Lung (tissue), 16 donors: ENCODE results near the gene MAGEE2. TPM values are rescaled to one million over a fixed set of nuclear protein-coding genes. Genes with fewer than 3 reads are reported as not detected.
"Not testable (repeated sequence)": the region's sequence is repeated elsewhere in the genome, so short reads cannot be mapped to it uniquely, and the experiment has no call there.

ENCODE experiments used
- ATAC-seq: fragments of 200-7000 bp; cut with Tn5 transposase; one replicate; pipeline ENCODE4 v1.9.1; 2020; ENCODE audit warnings: moderate number of reproducible peaks; ENCODE audit not compliant: insufficient read depth, low FRiP score
- DNase-seq, 3 donors: peaks; one replicate each; pipeline ENCODE4 v3.0.0-alpha.2; 2013 to 2017
- H3K27ac ChIP-seq, 2 donors: one replicate each; pipeline ENCODE4 v1.5.1; 2013; ENCODE audit warnings: mild to moderate bottlenecking in 2 of 2, moderate library complexity in 2 of 2, control low read depth in 1 of 2, inconsistent platforms in 1 of 2, low read depth in 1 of 2, low read length in 1 of 2
- H3K27me3 ChIP-seq, 3 donors: one replicate each; pipeline ENCODE4 v1.5.1; 2013; ENCODE audit warnings: low read length in 2 of 3; ENCODE audit not compliant: control insufficient read depth in 3 of 3, insufficient read depth in 3 of 3
- H3K36me3 ChIP-seq, 4 donors: one replicate each; pipeline ENCODE4 v1.5.1; 2013; ENCODE audit warnings: low read length in 4 of 4, mild to moderate bottlenecking in 1 of 4, moderate library complexity in 1 of 4; ENCODE audit not compliant: control insufficient read depth in 4 of 4, insufficient read depth in 4 of 4
- H3K4me1 ChIP-seq, 5 donors: one replicate each; pipeline ENCODE4 v1.5.1; 2013; ENCODE audit warnings: low read length in 5 of 5, mild to moderate bottlenecking in 2 of 5, moderate library complexity in 1 of 5; ENCODE audit not compliant: control insufficient read depth in 5 of 5, insufficient read depth in 5 of 5
- H3K4me3 ChIP-seq: one replicate; pipeline ENCODE4 v1.5.1; 2013; ENCODE audit warnings: mild to moderate bottlenecking, control low read depth, moderate library complexity
- H3K9ac ChIP-seq, 2 donors: one replicate each; pipeline ENCODE4 v1.5.1; 2013; ENCODE audit warnings: low read length in 2 of 2, control low read depth in 1 of 2; ENCODE audit not compliant: insufficient read depth in 1 of 2
- H3K9me3 ChIP-seq, 4 donors: one replicate each; pipeline ENCODE4 v1.5.1; 2013; ENCODE audit warnings: low read length in 3 of 4, mild to moderate bottlenecking in 1 of 4, moderate library complexity in 1 of 4; ENCODE audit not compliant: control insufficient read depth in 4 of 4, insufficient read depth in 3 of 4
- whole genome bisulfite sequencing, 2 donors: extraction: QIAGEN DNeasy Blood & Tissue Kit; methylation state at CpG; one replicate each; pipeline ENCODE4 v1.1.7; 2013; 5-methylcytosine and 5-hydroxymethylcytosine counted together
- long read RNA-seq, 5 donors: transcript quantifications; one replicate each; lab custom pipeline, GENCODE V29; 2026
- polyA plus RNA-seq, 2 donors: library from polyadenylated mRNA; stranded (reverse); fragments of 200-250 nt; gene quantifications; one replicate each; pipeline ENCODE4 v1.2.1, GENCODE V29; 2013
- total RNA-seq, 2 donors: library from RNA; depleted of rRNA in 1 of 2; stranded (reverse); fragments of >200 nt in 1 of 2; gene quantifications; one replicate each; pipeline ENCODE4 v1.2.1, GENCODE V29; 2014 to 2021
- TF ChIP-seq, protein P1 (sequence below): IDR thresholded peaks from 2 replicates; pipeline ENCODE4 v1.5.1; 2012; ENCODE audit warnings: mild to moderate bottlenecking; ENCODE audit errors: control extremely low read depth, extremely low read depth
- donor health status: control.
- donor health status: control.
- donor health status: Bipolar disorder and iron deficiency.
- donor health status: healthy.
- donor health status: DM: yes; HTN: yes; CAD: no.

Gene MAGEE2, protein sequence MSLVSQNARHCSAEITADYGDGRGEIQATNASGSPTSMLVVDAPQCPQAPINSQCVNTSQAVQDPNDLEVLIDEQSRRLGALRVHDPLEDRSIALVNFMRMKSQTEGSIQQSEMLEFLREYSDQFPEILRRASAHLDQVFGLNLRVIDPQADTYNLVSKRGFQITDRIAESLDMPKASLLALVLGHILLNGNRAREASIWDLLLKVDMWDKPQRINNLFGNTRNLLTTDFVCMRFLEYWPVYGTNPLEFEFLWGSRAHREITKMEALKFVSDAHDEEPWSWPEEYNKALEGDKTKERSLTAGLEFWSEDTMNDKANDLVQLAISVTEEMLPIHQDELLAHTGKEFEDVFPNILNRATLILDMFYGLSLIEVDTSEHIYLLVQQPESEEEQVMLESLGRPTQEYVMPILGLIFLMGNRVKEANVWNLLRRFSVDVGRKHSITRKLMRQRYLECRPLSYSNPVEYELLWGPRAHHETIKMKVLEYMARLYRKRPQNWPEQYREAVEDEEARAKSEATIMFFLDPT
- total RNA-seq (under 1 TPM in 1 of 2 donors, not detected in 1; 0.18 TPM), polyA plus RNA-seq (under 1 TPM; 0.03 to 0.06 TPM)
- long read RNA-seq, donor 1: 0 reads
- long read RNA-seq, donor 2: 0 reads
- long read RNA-seq, donor 3: 0 reads
- long read RNA-seq, donor 4: 0 reads
- long read RNA-seq, donor 5: 0 reads

DNA sequence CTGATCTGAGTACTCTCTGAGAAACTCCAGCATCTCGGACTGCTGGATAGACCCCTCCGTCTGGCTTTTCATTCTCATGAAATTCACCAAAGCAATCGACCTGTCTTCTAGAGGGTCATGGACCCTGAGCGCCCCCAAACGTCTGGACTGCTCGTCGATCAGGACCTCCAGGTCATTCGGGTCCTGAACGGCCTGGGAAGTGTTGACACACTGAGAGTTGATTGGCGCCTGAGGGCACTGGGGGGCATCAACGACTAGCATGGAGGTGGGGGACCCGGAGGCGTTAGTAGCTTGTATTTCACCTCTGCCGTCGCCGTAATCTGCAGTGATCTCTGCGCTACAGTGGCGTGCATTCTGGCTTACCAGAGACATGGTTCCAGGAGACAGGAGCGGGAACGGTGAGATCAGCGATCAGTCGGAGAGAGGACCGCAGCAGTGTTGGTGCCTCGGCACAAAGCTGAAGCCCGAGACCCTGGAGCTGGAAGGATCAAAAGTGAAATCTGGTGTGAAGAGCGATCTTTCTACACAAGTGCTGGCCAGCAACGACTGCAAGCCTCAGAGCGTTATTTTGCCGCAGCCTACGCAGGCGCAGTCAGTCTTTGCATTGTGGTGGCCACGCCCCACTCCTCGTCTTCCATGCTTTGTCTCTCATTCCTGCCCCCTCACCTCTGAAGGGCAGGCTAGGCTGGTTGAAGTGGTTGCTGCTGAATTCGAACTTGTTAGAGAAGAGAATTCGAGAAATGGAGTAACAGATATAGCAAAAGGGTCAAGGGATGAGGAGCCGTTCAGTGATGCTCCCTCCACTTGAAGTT lies at the start of gene MAGEE2:
Gene MAGEE2 (minus strand): TSS at position 575 of the 812 bp plus-strand sequence. CDS start 203 bp downstream, at position 372.
- no peak within 1 kb of the TSS for H3K27ac ChIP-seq
- H3K9ac ChIP-seq: no peak within 1 kb of the TSS
- H3K4me3 ChIP-seq: no peak within 1 kb of the TSS

DNA sequence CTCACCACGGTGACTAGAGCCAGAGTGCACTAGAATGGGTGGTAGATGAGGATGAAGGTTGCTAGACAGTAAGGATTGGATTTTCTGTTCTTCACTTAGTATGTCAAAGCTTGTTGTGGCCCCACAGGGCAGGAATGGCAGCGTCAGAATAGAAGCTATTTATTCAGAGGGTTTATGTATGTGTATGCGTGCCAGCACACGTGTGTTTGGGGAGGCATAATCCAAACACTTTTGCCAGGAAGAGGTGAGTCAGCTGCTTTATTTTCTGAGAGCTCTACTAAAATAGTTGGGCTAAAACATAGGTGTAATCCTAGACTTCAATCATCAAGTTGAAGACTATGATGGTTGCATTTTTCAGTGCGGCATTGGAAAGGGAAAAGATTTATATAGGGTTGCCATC lies 1.2 kb upstream of the MAGEE2 start:
- Histone ChIP-seq H3K4me3 (no peak overlapping the region), H3K9ac (no peak overlapping the region), H3K9me3 (peaks cover 0 to 5% (median 2%) of the 10 kb centered on the region in 4 donors), H3K27ac (no peak overlapping the region), H3K36me3 (no peaks in the 10 kb centered on the region), H3K27me3 (no peaks in the 10 kb centered on the region), H3K4me1 (no peaks in the 10 kb centered on the region)
- ATAC-seq (no peak), DNase-seq (no peak)
- TF ChIP-seq, protein P1, sequence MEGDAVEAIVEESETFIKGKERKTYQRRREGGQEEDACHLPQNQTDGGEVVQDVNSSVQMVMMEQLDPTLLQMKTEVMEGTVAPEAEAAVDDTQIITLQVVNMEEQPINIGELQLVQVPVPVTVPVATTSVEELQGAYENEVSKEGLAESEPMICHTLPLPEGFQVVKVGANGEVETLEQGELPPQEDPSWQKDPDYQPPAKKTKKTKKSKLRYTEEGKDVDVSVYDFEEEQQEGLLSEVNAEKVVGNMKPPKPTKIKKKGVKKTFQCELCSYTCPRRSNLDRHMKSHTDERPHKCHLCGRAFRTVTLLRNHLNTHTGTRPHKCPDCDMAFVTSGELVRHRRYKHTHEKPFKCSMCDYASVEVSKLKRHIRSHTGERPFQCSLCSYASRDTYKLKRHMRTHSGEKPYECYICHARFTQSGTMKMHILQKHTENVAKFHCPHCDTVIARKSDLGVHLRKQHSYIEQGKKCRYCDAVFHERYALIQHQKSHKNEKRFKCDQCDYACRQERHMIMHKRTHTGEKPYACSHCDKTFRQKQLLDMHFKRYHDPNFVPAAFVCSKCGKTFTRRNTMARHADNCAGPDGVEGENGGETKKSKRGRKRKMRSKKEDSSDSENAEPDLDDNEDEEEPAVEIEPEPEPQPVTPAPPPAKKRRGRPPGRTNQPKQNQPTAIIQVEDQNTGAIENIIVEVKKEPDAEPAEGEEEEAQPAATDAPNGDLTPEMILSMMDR: no peak
- 62 to 92% methylated on average over 5 of the region's 5 CpGs for WGBS, 2 donors

More for the DNA sequence above, at the start of gene MAGEE2:
- no peaks in the 10 kb centered on the region for H3K27me3 ChIP-seq
- no peaks in the 10 kb centered on the region for H3K36me3 ChIP-seq
- 12 to 45% methylated on average over 34 to 36 of the region's 36 CpGs for WGBS, 2 donors
- DNase-seq (peak; percentile 22 to 46 (median 33)), ATAC-seq (peak; percentile 37)
- TF ChIP-seq, protein P1: no peak
- H3K4me1 ChIP-seq: no peaks in the 10 kb centered on the region
- peaks cover 0 to 5% (median 0%) of the 10 kb centered on the region in 4 donors for H3K9me3 ChIP-seq

DNA sequence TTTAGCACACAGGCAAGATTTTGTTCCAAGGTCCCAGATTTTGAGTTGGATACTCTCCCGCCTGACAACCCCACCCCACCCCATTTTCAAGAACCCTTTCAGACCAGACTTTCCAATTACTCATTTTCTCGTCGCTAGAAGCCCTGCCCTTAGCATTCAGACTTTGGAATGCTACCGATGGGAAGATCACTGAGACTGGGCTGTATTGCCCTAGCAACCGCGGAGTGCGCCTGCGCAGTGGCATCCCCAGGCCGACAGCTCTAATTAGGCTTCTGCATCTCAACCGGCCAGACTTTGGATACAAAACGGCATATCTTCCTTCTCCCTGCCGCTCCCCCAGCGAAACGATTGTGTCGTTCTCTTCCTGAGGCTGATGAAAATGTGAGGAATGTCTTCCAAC lies 3.4 kb downstream of the MAGEE2 start:
- no peaks in the 10 kb centered on the region for H3K27me3 ChIP-seq
- no peak overlapping the region for H3K4me3 ChIP-seq
- ATAC-seq (no peak), DNase-seq (peak; percentile 9 to 43 (median 11))
- no peak overlapping the region for H3K27ac ChIP-seq
- no peaks in the 10 kb centered on the region for H3K4me1 ChIP-seq
- peaks cover 0 to 5% (median 0%) of the 10 kb centered on the region in 4 donors for H3K9me3 ChIP-seq
- H3K36me3 ChIP-seq: no peaks in the 10 kb centered on the region
- WGBS, 2 donors: 34 to 35% methylated on average over 15 of the region's 15 CpGs
- TF ChIP-seq, protein P1: no peak
- H3K9ac ChIP-seq: no peak overlapping the region

DNA sequence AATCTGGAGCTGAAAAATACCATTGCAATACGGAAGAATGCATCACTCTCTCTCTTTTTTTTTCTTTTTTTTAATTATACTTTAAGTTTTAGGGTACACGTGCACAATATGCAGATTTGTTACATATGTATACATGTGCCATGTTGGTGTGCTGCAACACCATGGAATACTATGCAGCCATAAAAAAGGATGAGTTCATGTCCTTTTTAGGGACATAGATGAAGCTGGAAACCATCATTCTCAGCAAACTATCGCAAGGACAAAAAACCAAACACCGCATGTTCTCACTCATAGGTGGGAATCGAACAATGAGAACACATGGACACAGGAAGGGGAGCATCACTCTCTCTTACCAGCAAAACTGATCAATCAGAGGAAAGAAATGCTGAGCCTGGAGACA lies 17.0 kb downstream of the MAGEE2 start:
- H3K4me1 ChIP-seq, H3K4me3 ChIP-seq, DNase-seq, H3K36me3 ChIP-seq, H3K27me3 ChIP-seq, H3K9ac ChIP-seq, ATAC-seq, H3K27ac ChIP-seq, H3K9me3 ChIP-seq: not testable (repeated sequence)
- 83 to 86% methylated on average over 3 to 5 of the region's 5 CpGs for WGBS, 2 donors
